Measurements from ENCODE around the gene SLC5A11. TPM values are rescaled to one million over a fixed set of nuclear protein-coding genes. Genes with fewer than 3 reads are reported as not detected.
A peak's percentile ranks its signal among the peaks of the same experiment; 100 is the strongest.

Gene SLC5A11
- total and polyA plus RNA-seq, 3 experiments from 2014 or later = 0.15 to 0.20 TPM; not detected in 1

- no peak overlapping the region for H3K27ac Mint-ChIP-seq
- Histone ChIP-seq H3K27ac (ENCODE audit: low read depth, low read length) (no peak overlapping the region), H3K4me3 (ENCODE audit: low read length) (no peak overlapping the region), H3K9me3 (ENCODE audit: low read length) (no peaks in the 10 kb centered on the region), H3K27me3 (ENCODE audit: insufficient read depth, low read length, poor library complexity, severe bottlenecking) (no peaks in the 10 kb centered on the region), H3K4me1 (ENCODE audit: insufficient read depth, low read length) (no peaks in the 10 kb centered on the region), H3K36me3 (ENCODE audit: insufficient read depth, low read length) (no peaks in the 10 kb centered on the region)
- ChIA-PET CTCF (no interaction called here), POLR2A (no interaction called here)
- DNase-seq = no peak
- H3K4me1 Mint-ChIP-seq = no peaks in the 10 kb centered on the region
- no peak overlapping the region for H3K4me3 Mint-ChIP-seq
- H3K9me3 Mint-ChIP-seq = no peaks in the 10 kb centered on the region
- peaks cover 0 to 10% (median 3%) of the 10 kb centered on the region in 3 donors for H3K36me3 Mint-ChIP-seq
- H3K27me3 Mint-ChIP-seq = no peaks in the 10 kb centered on the region
These were observed 2.3 kb downstream of the SLC5A11 start for GRCh38 chr16:24848065-24848464.

GRCh38 chr16:24849641-24850040, 3.9 kb downstream of the SLC5A11 start:
- Histone ChIP-seq H3K9me3 (ENCODE audit: low read length) (no peaks in the 10 kb centered on the region), H3K4me1 (ENCODE audit: insufficient read depth, low read length) (no peaks in the 10 kb centered on the region), H3K4me3 (ENCODE audit: low read length) (no peak overlapping the region), H3K27me3 (ENCODE audit: insufficient read depth, low read length, poor library complexity, severe bottlenecking) (no peaks in the 10 kb centered on the region), H3K27ac (ENCODE audit: low read depth, low read length) (no peak overlapping the region), H3K36me3 (ENCODE audit: insufficient read depth, low read length) (no peaks in the 10 kb centered on the region)
- ChIA-PET POLR2A (no interaction called here), CTCF (no interaction called here)
- H3K36me3 Mint-ChIP-seq = no peaks in the 10 kb centered on the region
- no peaks in the 10 kb centered on the region for H3K4me1 Mint-ChIP-seq
- no peak overlapping the region for H3K4me3 Mint-ChIP-seq
- no peak for DNase-seq
- H3K27ac Mint-ChIP-seq = no peak overlapping the region
- no peaks in the 10 kb centered on the region for H3K9me3 Mint-ChIP-seq
- no peaks in the 10 kb centered on the region for H3K27me3 Mint-ChIP-seq

- Mint-ChIP-seq H3K27ac (no peak overlapping the region), H3K36me3 (no peaks in the 10 kb centered on the region), H3K27me3 (peaks cover 3 to 4% of the 10 kb centered on the region in 2 donors), H3K9me3 (no peaks in the 10 kb centered on the region), H3K4me1 (no peaks in the 10 kb centered on the region), H3K4me3 (no peak overlapping the region)
- Histone ChIP-seq H3K36me3 (ENCODE audit: insufficient read depth, low read length) (no peaks in the 10 kb centered on the region), H3K4me3 (ENCODE audit: low read length) (no peak overlapping the region), H3K27me3 (ENCODE audit: insufficient read depth, low read length, poor library complexity, severe bottlenecking) (no peaks in the 10 kb centered on the region), H3K27ac (ENCODE audit: low read depth, low read length) (no peak overlapping the region), H3K9me3 (ENCODE audit: low read length) (no peaks in the 10 kb centered on the region), H3K4me1 (ENCODE audit: insufficient read depth, low read length) (no peaks in the 10 kb centered on the region)
- DNase-seq = no peak
- ChIA-PET CTCF (interaction anchor here (1.0 kb wide), 1 partner anchor 13 kb away, joined by 4 read pairs; no protein-coding TSS in a partner anchor), POLR2A (no interaction called here)
These were observed 4.7 kb downstream of the SLC5A11 start for GRCh38 chr16:24850289-24850938.

- peaks cover 8 to 10% of the 10 kb centered on the region in 2 donors for H3K27me3 Mint-ChIP-seq
- H3K27ac Mint-ChIP-seq = no peak overlapping the region
These were observed 5.9 kb downstream of the SLC5A11 start for GRCh38 chr16:24851700-24852099.

GRCh38 chr16:24852281-24852721, 6.5 kb downstream of the SLC5A11 start:
- H3K27me3 Mint-ChIP-seq = peaks cover 8 to 11% of the 10 kb centered on the region in 2 donors
- no peak overlapping the region for H3K27ac Mint-ChIP-seq

More at GRCh38 chr16:24851700-24852099, 5.9 kb downstream of the SLC5A11 start:
- H3K36me3 ChIP-seq (ENCODE audit: insufficient read depth, low read length) = no peaks in the 10 kb centered on the region
- ChIA-PET CTCF (interaction anchor here (1.0 kb wide), 1 partner anchor 12 kb away, joined by 4 read pairs; no protein-coding TSS in a partner anchor), POLR2A (no interaction called here)
- H3K27me3 ChIP-seq (ENCODE audit: insufficient read depth, low read length, poor library complexity, severe bottlenecking) = no peaks in the 10 kb centered on the region
- H3K36me3 Mint-ChIP-seq = no peaks in the 10 kb centered on the region
- H3K4me1 ChIP-seq (ENCODE audit: insufficient read depth, low read length) = no peaks in the 10 kb centered on the region
- no peak overlapping the region for H3K27ac ChIP-seq (ENCODE audit: low read depth, low read length)
- DNase-seq = no peak
- no peak overlapping the region for H3K4me3 Mint-ChIP-seq
- no peaks in the 10 kb centered on the region for H3K9me3 ChIP-seq (ENCODE audit: low read length)
- H3K4me3 ChIP-seq (ENCODE audit: low read length) = no peak overlapping the region
- H3K4me1 Mint-ChIP-seq = no peaks in the 10 kb centered on the region
- no peaks in the 10 kb centered on the region for H3K9me3 Mint-ChIP-seq

GRCh38 chr16:24853169-24853824, 7.5 kb downstream of the SLC5A11 start:
- DNase-seq = no peak
- H3K9me3 Mint-ChIP-seq = peaks cover 0 to 2% (median under 1%) of the 10 kb centered on the region in 5 donors

More at GRCh38 chr16:24852281-24852721, 6.5 kb downstream of the SLC5A11 start:
- ChIA-PET POLR2A (no interaction called here), CTCF (no interaction called here)
- no peak overlapping the region for H3K4me3 ChIP-seq (ENCODE audit: low read length)
- no peaks in the 10 kb centered on the region for H3K36me3 ChIP-seq (ENCODE audit: insufficient read depth, low read length)
- Mint-ChIP-seq H3K36me3 (no peaks in the 10 kb centered on the region), H3K4me3 (no peak overlapping the region), H3K4me1 (no peaks in the 10 kb centered on the region), H3K9me3 (peaks cover 0 to 2% (median 0%) of the 10 kb centered on the region in 5 donors)
- no peak overlapping the region for H3K27ac ChIP-seq (ENCODE audit: low read depth, low read length)
- H3K27me3 ChIP-seq (ENCODE audit: insufficient read depth, low read length, poor library complexity, severe bottlenecking) = no peaks in the 10 kb centered on the region
- H3K4me1 ChIP-seq (ENCODE audit: insufficient read depth, low read length) = no peaks in the 10 kb centered on the region
- DNase-seq = no peak
- H3K9me3 ChIP-seq (ENCODE audit: low read length) = no peaks in the 10 kb centered on the region

GRCh38 chr16:24853830-24854229, 8.1 kb downstream of the SLC5A11 start:
- ChIA-PET POLR2A (no interaction called here), CTCF (no interaction called here)
- no peaks in the 10 kb centered on the region for H3K27me3 ChIP-seq (ENCODE audit: insufficient read depth, low read length, poor library complexity, severe bottlenecking)
- Mint-ChIP-seq H3K4me1 (no peaks in the 10 kb centered on the region), H3K27ac (peak overlapping the region in 1 of 8 donors; percentile 19), H3K27me3 (peaks cover 10 to 24% of the 10 kb centered on the region in 2 donors), H3K36me3 (peaks cover 0 to 8% (median 0%) of the 10 kb centered on the region in 3 donors), H3K9me3 (peaks cover 0 to 2% (median 2%) of the 10 kb centered on the region in 5 donors), H3K4me3 (no peak overlapping the region)
- H3K36me3 ChIP-seq (ENCODE audit: insufficient read depth, low read length) = no peaks in the 10 kb centered on the region
- H3K9me3 ChIP-seq (ENCODE audit: low read length) = no peaks in the 10 kb centered on the region
- H3K4me1 ChIP-seq (ENCODE audit: insufficient read depth, low read length) = no peaks in the 10 kb centered on the region
- no peak overlapping the region for H3K4me3 ChIP-seq (ENCODE audit: low read length)
- DNase-seq = no peak
- no peak overlapping the region for H3K27ac ChIP-seq (ENCODE audit: low read depth, low read length)

More at GRCh38 chr16:24853169-24853824, 7.5 kb downstream of the SLC5A11 start:
- H3K27ac ChIP-seq (ENCODE audit: low read depth, low read length) = no peak overlapping the region
- Mint-ChIP-seq H3K4me3 (no peak overlapping the region), H3K27me3 (peaks cover 10 to 20% of the 10 kb centered on the region in 2 donors), H3K4me1 (no peaks in the 10 kb centered on the region), H3K36me3 (peaks cover 0 to 3% (median 0%) of the 10 kb centered on the region in 3 donors), H3K27ac (peak overlapping the region in 1 of 8 donors; percentile 19)
- H3K27me3 ChIP-seq (ENCODE audit: insufficient read depth, low read length, poor library complexity, severe bottlenecking) = no peaks in the 10 kb centered on the region
- H3K9me3 ChIP-seq (ENCODE audit: low read length) = no peaks in the 10 kb centered on the region
- ChIA-PET CTCF (no interaction called here), POLR2A (no interaction called here)
- no peak overlapping the region for H3K4me3 ChIP-seq (ENCODE audit: low read length)
- H3K36me3 ChIP-seq (ENCODE audit: insufficient read depth, low read length) = no peaks in the 10 kb centered on the region
- no peaks in the 10 kb centered on the region for H3K4me1 ChIP-seq (ENCODE audit: insufficient read depth, low read length)

GRCh38 chr16:24854607-24855171, 8.9 kb downstream of the SLC5A11 start:
- DNase-seq = no peak
- H3K36me3 ChIP-seq (ENCODE audit: insufficient read depth, low read length) = no peaks in the 10 kb centered on the region
- H3K4me3 ChIP-seq (ENCODE audit: low read length) = no peak overlapping the region
- H3K4me1 ChIP-seq (ENCODE audit: insufficient read depth, low read length) = no peaks in the 10 kb centered on the region
- POLR2A ChIA-PET = no interaction called here
- H3K4me1 Mint-ChIP-seq = no peaks in the 10 kb centered on the region
- H3K27me3 ChIP-seq (ENCODE audit: insufficient read depth, low read length, poor library complexity, severe bottlenecking) = no peaks in the 10 kb centered on the region
- H3K27me3 Mint-ChIP-seq = peaks cover 10 to 28% of the 10 kb centered on the region in 2 donors
- H3K9me3 Mint-ChIP-seq = peaks cover 0 to 2% (median 2%) of the 10 kb centered on the region in 5 donors
- no peak overlapping the region for H3K27ac ChIP-seq (ENCODE audit: low read depth, low read length)
- no peak overlapping the region for H3K4me3 Mint-ChIP-seq
- H3K27ac Mint-ChIP-seq = no peak overlapping the region
- peaks cover 0 to 11% (median 0%) of the 10 kb centered on the region in 3 donors for H3K36me3 Mint-ChIP-seq
- CTCF ChIA-PET = no interaction called here
- no peaks in the 10 kb centered on the region for H3K9me3 ChIP-seq (ENCODE audit: low read length)

Measured in CD8-positive, alpha-beta memory T cell (primary cell).